ENCODE measurements around the gene KIAA1217.
A peak's percentile ranks its signal among the peaks of the same experiment; 100 is the strongest.

The KIAA1217 gene

DNA sequence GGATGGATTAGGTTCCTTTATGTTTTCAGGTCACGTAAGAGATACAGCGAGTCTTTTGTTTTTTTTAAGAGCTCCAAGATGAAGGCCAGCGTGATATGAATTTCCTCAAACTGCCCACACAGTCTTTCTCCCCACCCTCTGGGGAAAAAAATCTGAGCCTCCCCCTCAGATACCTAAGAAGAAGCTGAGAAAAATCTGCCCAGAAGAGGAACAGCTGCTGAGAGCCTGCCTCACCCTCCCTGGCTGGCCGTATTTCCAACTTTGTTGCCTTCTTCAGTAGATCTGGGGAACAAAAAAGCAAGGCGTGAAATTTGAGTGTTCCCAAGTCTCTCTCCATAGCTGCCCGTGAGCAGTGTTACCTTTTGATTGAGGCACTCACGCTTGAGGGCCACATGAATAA is 208.1 kb downstream of the KIAA1217 start:
- Histone ChIP-seq H3K79me2 (ENCODE audit: control insufficient read depth, low read length) (no peaks in the 10 kb centered on the region), H3K4me1 (ENCODE audit: control insufficient read depth, low read length) (no peaks in the 10 kb centered on the region), H3K4me2 (ENCODE audit: low read length) (no peak overlapping the region), H3F3A (ENCODE audit: control insufficient read depth, insufficient read depth) (no peaks in the 10 kb centered on the region), H4K20me1 (ENCODE audit: control insufficient read depth, insufficient read depth, low read depth, low read length) (no peaks in the 10 kb centered on the region), H3K9me3 (ENCODE audit: control insufficient read depth, insufficient read depth, low read length) (peaks cover 3% of the 10 kb centered on the region), H3K4me3 (ENCODE audit: low read length) (no peak overlapping the region), H3K27ac (ENCODE audit: low read depth, low read length) (no peak overlapping the region), H3K9me2 (replicated peaks; ENCODE audit: control insufficient read depth, low read length) (no peaks in the 10 kb centered on the region), H3K36me3 (ENCODE audit: control insufficient read depth, low read length) (no peaks in the 10 kb centered on the region), H3K27me3 (ENCODE audit: control insufficient read depth, low read length) (no peaks in the 10 kb centered on the region)
- TF ChIP-seq EZH2phosphoT487 (IDR thresholded peaks at IDR 0.05; ENCODE audit: borderline replicate concordance, low read length) = no peak
- TF ChIP-seq, protein P1, sequence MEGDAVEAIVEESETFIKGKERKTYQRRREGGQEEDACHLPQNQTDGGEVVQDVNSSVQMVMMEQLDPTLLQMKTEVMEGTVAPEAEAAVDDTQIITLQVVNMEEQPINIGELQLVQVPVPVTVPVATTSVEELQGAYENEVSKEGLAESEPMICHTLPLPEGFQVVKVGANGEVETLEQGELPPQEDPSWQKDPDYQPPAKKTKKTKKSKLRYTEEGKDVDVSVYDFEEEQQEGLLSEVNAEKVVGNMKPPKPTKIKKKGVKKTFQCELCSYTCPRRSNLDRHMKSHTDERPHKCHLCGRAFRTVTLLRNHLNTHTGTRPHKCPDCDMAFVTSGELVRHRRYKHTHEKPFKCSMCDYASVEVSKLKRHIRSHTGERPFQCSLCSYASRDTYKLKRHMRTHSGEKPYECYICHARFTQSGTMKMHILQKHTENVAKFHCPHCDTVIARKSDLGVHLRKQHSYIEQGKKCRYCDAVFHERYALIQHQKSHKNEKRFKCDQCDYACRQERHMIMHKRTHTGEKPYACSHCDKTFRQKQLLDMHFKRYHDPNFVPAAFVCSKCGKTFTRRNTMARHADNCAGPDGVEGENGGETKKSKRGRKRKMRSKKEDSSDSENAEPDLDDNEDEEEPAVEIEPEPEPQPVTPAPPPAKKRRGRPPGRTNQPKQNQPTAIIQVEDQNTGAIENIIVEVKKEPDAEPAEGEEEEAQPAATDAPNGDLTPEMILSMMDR (IDR thresholded peaks at IDR 0.05; ENCODE audit: low read depth, low read length, poor library complexity, severe bottlenecking) = no peak

DNA sequence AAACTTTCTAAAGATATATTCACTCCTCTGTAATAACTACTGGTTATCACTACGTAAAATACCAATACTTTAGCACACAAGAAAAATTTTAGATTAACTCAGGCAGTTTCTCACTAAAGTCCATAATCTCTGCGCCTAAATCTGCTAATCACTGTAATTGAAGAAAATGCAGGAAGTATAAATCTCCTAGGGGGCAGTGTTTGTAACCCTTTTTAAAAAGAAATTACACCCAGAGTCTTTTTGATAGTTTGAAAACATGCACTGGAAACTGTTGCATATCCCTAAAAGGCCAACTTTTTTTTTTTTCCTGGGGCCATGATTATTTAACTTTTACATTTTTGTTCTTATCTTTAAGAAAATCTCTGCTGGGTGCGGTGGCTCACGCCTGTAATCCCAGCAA is 209.6 kb downstream of the KIAA1217 start:
- H3K4me1 ChIP-seq (ENCODE audit: control insufficient read depth, low read length) = no peaks in the 10 kb centered on the region
- H3K9me3 ChIP-seq (ENCODE audit: control insufficient read depth, insufficient read depth, low read length) = peaks cover 2% of the 10 kb centered on the region; the same call in 1 of the 2 replicates
- H3K27ac ChIP-seq (ENCODE audit: low read depth, low read length) = no peak overlapping the region
- no peak for TF ChIP-seq EZH2phosphoT487 (IDR thresholded peaks at IDR 0.05; ENCODE audit: borderline replicate concordance, low read length)
- TF ChIP-seq, protein P1 (IDR thresholded peaks at IDR 0.05; ENCODE audit: low read depth, low read length, poor library complexity, severe bottlenecking) = peak; percentile 35
- no peaks in the 10 kb centered on the region for H3K9me2 ChIP-seq (replicated peaks; ENCODE audit: control insufficient read depth, low read length)
- no peaks in the 10 kb centered on the region for H3F3A ChIP-seq (ENCODE audit: control insufficient read depth, insufficient read depth)
- no peak overlapping the region for H3K4me2 ChIP-seq (ENCODE audit: low read length)
- no peaks in the 10 kb centered on the region for H3K36me3 ChIP-seq (ENCODE audit: control insufficient read depth, low read length)
- no peaks in the 10 kb centered on the region for H3K79me2 ChIP-seq (ENCODE audit: control insufficient read depth, low read length)
- no peaks in the 10 kb centered on the region for H3K27me3 ChIP-seq (ENCODE audit: control insufficient read depth, low read length)
- H4K20me1 ChIP-seq (ENCODE audit: control insufficient read depth, insufficient read depth, low read depth, low read length) = no peaks in the 10 kb centered on the region
- no peak overlapping the region for H3K4me3 ChIP-seq (ENCODE audit: low read length)

DNA sequence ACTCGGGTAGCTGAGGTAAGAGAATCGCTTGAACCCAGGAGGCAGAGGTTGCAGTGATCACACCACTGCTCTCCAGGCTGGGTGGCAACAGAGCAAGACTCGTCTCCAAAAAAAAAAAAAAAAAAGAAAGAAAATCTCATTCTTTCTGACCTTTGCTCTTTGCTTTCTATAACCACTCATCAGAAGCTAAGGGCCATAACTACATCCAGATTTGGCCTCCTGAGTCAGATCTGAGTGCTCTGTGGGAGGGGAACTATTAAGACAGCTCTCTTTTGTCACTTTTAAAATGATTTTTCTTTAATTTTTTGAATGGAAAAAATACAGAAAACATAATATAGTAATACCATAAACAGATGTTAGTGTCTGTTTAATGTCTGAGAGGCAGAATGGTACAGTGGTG is 210.1 kb downstream of the KIAA1217 start:
- no peak overlapping the region for H3K4me3 ChIP-seq (ENCODE audit: low read length)
- H3K79me2 ChIP-seq (ENCODE audit: control insufficient read depth, low read length) = no peaks in the 10 kb centered on the region
- no peaks in the 10 kb centered on the region for H3K27me3 ChIP-seq (ENCODE audit: control insufficient read depth, low read length)
- H3K9me3 ChIP-seq (ENCODE audit: control insufficient read depth, insufficient read depth, low read length) = no peaks in the 10 kb centered on the region
- H4K20me1 ChIP-seq (ENCODE audit: control insufficient read depth, insufficient read depth, low read depth, low read length) = no peaks in the 10 kb centered on the region
- TF ChIP-seq, protein P1 (IDR thresholded peaks at IDR 0.05; ENCODE audit: low read depth, low read length, poor library complexity, severe bottlenecking) = no peak
- TF ChIP-seq EZH2phosphoT487 (IDR thresholded peaks at IDR 0.05; ENCODE audit: borderline replicate concordance, low read length) = no peak
- H3K27ac ChIP-seq (ENCODE audit: low read depth, low read length) = no peak overlapping the region
- H3F3A ChIP-seq (ENCODE audit: control insufficient read depth, insufficient read depth) = no peaks in the 10 kb centered on the region
- no peaks in the 10 kb centered on the region for H3K36me3 ChIP-seq (ENCODE audit: control insufficient read depth, low read length)
- H3K4me1 ChIP-seq (ENCODE audit: control insufficient read depth, low read length) = no peaks in the 10 kb centered on the region
- H3K9me2 ChIP-seq (replicated peaks; ENCODE audit: control insufficient read depth, low read length) = no peaks in the 10 kb centered on the region
- H3K4me2 ChIP-seq (ENCODE audit: low read length) = no peak overlapping the region

DNA sequence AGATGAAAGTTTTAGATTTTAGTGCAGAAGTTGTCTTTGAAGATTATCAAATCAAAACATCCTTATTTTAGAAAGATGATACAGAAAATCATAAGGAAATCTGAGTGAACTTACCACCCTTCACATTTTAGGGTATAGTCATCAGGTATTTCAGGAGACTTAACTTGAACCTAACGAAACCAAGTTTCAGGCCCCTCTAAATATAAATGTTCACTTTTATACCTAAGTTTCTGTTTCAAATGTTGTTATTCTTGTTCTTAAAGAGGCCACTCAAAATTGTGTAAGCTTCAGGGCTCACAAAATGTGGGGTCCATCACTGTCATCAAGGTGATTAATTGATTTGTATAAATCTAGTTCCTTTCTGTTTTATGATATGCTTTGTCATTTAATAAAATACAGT is 216.2 kb downstream of the KIAA1217 start:
- Histone ChIP-seq H3F3A (ENCODE audit: control insufficient read depth, insufficient read depth) (no peaks in the 10 kb centered on the region), H3K4me1 (ENCODE audit: control insufficient read depth, low read length) (no peaks in the 10 kb centered on the region), H3K4me2 (ENCODE audit: low read length) (no peak overlapping the region), H3K9me3 (ENCODE audit: control insufficient read depth, insufficient read depth, low read length) (no peaks in the 10 kb centered on the region), H3K9me2 (replicated peaks; ENCODE audit: control insufficient read depth, low read length) (no peaks in the 10 kb centered on the region), H3K27me3 (ENCODE audit: control insufficient read depth, low read length) (no peaks in the 10 kb centered on the region), H3K27ac (ENCODE audit: low read depth, low read length) (no peak overlapping the region), H4K20me1 (ENCODE audit: control insufficient read depth, insufficient read depth, low read depth, low read length) (no peaks in the 10 kb centered on the region), H3K36me3 (ENCODE audit: control insufficient read depth, low read length) (no peaks in the 10 kb centered on the region), H3K79me2 (ENCODE audit: control insufficient read depth, low read length) (no peaks in the 10 kb centered on the region), H3K4me3 (ENCODE audit: low read length) (no peak overlapping the region)
- TF ChIP-seq, protein P1 (IDR thresholded peaks at IDR 0.05; ENCODE audit: low read depth, low read length, poor library complexity, severe bottlenecking) = no peak
- TF ChIP-seq EZH2phosphoT487 (IDR thresholded peaks at IDR 0.05; ENCODE audit: borderline replicate concordance, low read length) = no peak
